ENCODE measurements around the gene ANKRD18B. TPM values are rescaled to one million over a fixed set of nuclear protein-coding genes. Genes with fewer than 3 reads are reported as not detected.
A peak's percentile ranks its signal among the peaks of the same experiment; 100 is the strongest.
"Not testable (repeated sequence)": the region's sequence is repeated elsewhere in the genome, so short reads cannot be mapped to it uniquely, and the experiment has no call there.

The ANKRD18B gene
- total RNA-seq, 1 experiment from 2014 or later: 23.4 TPM

DNA sequence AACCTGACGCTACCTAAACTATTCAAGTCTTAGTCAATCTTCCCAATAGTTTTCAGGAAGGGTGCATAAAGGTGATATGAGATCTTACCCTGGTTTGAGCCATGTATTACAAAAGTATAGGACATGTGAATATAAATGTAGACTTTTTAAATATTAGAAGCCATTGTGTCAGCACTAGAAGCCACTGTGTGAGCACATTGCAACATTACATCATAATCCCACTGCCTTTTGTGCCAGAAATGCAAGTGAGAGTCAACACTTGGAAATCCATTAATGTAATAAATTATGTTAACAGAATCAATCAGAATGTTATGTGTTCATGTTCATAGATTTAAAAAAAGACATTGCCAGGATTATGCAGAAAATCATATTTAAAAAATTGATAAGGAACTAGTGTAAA lies 7.7 kb upstream of the ANKRD18B start:
- not testable (repeated sequence) for H3K9me3 ChIP-seq (replicated peaks); H3K36me3 ChIP-seq; H3K27ac ChIP-seq; H3K4me3 ChIP-seq; H3K4me1 ChIP-seq; H3K27me3 ChIP-seq; DNase-seq

DNA sequence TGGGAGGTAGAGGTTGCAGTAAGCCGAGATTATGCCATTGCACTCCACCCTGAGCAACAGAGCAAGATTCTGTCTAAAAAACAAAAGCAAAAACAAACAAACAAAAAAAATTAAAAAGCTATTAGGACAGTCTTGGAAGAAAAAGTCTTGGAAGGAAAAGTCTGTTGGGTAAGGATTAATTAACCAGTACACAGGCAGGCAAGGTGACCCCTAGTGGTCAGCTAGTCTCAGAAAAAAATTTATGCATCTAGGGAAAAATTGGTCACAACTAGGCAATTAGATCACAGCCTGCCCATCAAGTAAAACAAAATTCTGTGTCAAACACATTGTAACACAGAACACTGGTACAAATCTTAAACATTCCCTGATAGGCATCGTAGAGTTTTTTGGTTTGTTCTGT lies 6.7 kb upstream of the ANKRD18B start:
- no peak overlapping the region for H3K4me3 ChIP-seq
- no peaks in the 10 kb centered on the region for H3K36me3 ChIP-seq
- H3K4me1 ChIP-seq: peaks cover 10% of the 10 kb centered on the region
- H3K9me3 ChIP-seq (replicated peaks): no peaks in the 10 kb centered on the region
- no peak overlapping the region for H3K27ac ChIP-seq
- no peaks in the 10 kb centered on the region for H3K27me3 ChIP-seq
- peak; percentile 10 to 55 for DNase-seq

DNA sequence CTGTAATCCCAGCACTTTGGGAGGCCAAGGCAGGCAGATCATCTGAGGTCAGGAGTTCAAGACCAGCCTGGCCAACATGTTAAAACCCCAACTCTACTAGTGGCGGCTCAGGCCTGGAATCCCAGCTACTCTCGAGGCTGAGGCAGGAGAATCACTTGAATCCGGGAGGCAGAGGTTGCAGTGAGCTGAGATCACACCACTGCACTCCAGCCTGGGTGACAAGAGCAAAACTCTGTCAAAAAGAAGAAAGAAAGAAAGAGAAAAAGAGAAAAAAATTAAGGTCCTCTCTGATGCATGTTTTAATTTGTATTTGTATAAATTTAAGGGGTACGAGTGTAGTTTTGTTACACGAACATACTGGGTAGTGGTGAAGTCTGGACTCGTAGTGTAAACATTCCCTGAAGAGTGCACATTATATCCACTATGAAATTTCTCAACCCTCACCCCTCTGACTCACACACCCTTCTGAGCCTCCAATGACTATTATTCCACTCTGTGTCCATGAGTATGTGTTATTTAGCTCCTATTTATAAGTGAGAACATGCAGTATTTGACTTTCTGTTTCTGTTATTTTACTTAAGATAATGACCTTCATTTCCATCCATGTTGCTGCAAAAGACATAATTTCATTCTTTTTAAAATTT lies 6.0 kb upstream of the ANKRD18B start:
- not testable (repeated sequence) for H3K27me3 ChIP-seq; DNase-seq; H3K27ac ChIP-seq; H3K36me3 ChIP-seq; H3K9me3 ChIP-seq (replicated peaks); H3K4me3 ChIP-seq
- H3K4me1 ChIP-seq: peaks cover 11% of the 10 kb centered on the region

DNA sequence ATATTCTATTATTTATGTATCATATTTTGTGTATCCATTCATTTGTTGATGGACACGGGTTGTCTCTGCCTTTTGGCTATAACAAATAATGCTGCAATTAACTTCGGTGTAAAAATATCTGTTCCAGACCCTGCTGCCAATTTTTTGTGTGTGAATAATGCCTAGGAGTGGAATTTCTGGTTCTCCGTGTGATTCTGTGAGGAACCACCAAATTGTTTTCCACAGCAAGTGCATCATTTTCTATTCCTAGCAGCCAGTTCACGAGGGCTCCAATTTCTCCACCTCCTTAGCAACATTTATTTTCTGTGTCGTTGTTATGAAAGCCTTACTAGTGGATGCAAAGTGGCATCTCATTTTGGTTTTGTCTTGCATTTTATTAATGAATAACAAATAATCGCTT lies 2.2 kb upstream of the ANKRD18B start:
- not testable (repeated sequence) for DNase-seq; H3K27ac ChIP-seq; H3K27me3 ChIP-seq; H3K4me1 ChIP-seq; H3K36me3 ChIP-seq; H3K4me3 ChIP-seq; H3K9me3 ChIP-seq (replicated peaks)

DNA sequence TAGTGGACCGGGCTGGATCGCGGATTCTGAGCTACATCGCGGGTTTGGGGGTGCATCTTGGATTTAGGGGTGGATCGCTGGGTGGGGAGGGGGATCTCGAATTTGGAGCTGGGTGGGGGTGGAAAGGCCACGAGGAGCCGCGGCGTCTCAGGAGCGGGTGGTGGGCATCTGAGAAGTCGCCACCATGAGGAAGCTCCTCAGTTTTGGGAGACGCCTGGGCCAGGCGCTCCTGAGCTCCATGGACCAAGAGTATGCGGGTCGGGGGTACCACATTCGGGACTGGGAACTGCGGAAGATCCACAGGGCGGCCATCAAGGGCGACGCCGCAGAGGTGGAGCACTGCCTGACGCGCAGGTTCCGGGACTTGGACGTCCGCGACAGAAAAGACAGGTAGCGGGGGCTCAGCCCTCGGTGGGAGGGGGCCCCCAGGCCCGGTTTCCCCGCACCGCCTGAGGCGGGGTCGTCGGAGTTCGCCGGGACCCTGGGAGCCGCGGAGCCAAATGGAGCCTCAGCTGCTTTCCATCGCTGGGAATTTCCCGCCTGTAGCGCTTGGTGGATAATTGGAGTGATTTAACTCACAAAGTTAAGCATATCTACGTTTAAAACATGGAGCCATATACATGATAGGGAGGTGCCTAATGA lies 376 bp downstream of the ANKRD18B start:
- DNase-seq: peak; percentile 33 to 54

DNA sequence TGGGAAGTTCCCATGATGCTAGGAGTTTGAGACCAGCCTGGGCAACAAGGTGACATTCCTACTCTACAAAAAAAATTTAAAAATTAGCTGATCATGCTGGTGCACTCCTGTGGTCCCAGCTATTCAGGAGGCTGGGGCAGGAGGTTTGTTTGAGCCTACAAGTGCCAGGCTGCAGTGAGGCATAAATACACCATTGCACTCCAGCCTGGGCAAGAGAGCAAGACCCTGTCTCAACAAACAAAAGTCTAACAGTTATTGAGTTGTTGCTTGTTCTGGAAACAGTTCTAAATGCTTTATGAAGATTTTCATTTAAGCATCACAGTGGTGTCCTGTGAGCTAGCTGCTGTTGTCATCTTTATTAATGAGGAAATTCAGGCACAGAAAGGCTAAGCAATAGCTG lies 4.0 kb downstream of the ANKRD18B start:
- H3K4me3 ChIP-seq; H3K36me3 ChIP-seq; H3K27me3 ChIP-seq; DNase-seq; H3K27ac ChIP-seq; H3K9me3 ChIP-seq (replicated peaks); H3K4me1 ChIP-seq: not testable (repeated sequence)

More for the DNA sequence above, 376 bp downstream of the ANKRD18B start:
- Histone ChIP-seq H3K9me3 (replicated peaks) (no peaks in the 10 kb centered on the region), H3K36me3 (no peaks in the 10 kb centered on the region), H3K27ac (peak overlapping the region; percentile 97), H3K4me1 (peaks cover 5% of the 10 kb centered on the region), H3K4me3 (peak overlapping the region; percentile 89), H3K27me3 (no peaks in the 10 kb centered on the region)

DNA sequence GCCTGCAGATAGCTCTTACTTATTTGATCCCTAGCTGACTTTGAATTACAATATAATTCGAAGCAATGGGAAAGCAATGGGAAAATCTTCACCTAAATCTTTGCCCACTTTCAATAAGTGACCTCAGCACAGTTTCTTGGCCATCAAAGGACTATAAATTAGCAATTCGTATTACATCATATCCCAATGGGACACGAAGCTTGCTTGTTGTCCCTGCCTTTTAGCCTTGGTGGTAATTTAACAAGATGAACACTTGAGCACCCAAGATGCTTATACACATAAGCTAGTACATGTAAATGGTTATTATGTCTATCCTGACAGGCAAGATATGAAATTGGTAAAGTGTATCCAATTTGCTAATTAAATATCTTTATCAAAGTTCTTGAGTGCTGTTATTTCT lies 9.9 kb downstream of the ANKRD18B start:
- not testable (repeated sequence) for H3K4me1 ChIP-seq; H3K4me3 ChIP-seq; H3K36me3 ChIP-seq; H3K27ac ChIP-seq; DNase-seq; H3K9me3 ChIP-seq (replicated peaks); H3K27me3 ChIP-seq

DNA sequence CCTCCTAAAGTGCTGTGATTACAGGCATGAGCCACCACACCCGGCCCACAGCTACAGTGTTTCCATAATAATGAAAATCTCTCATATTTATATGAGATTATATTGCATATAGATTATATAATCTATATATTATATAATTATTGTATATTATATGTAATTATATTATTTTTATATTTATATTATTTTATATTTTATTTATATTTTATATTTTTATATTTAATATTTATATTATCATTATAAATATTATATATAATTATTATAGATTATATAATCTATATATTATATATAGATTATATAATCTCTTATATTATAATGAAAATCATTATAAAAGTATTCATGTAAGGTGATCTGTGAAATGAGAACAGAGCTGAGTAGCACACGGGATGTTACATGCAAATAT lies 11.5 kb downstream of the ANKRD18B start:
- no peak overlapping the region for H3K27ac ChIP-seq
- H3K4me3 ChIP-seq: no peak overlapping the region
- DNase-seq: no peak
- H3K36me3 ChIP-seq: peaks cover 2% of the 10 kb centered on the region; the same call in 1 of the 2 replicates
- no peaks in the 10 kb centered on the region for H3K9me3 ChIP-seq (replicated peaks)
- no peaks in the 10 kb centered on the region for H3K4me1 ChIP-seq
- no peaks in the 10 kb centered on the region for H3K27me3 ChIP-seq

DNA sequence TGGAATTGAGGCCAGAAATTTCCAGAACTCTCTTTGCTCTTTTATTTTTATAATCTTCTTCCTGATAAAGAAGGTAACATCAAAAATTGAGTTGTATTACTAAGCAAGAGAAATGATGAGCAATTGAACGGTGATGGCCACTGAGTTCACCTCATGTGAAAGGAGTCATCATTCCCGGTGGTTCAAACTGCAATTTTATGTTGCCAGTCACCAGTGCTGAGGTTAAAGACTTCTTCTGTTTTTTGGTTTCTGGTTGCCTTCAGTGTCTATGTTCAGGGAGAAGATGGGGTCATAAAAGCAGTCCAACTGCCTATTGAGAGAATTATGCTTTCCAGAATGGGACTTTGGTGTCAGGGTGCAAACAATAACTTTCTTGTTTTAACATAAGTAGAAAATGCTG lies 19.4 kb downstream of the ANKRD18B start:
- H3K4me3 ChIP-seq; H3K27ac ChIP-seq; H3K27me3 ChIP-seq; H3K4me1 ChIP-seq; DNase-seq; H3K9me3 ChIP-seq (replicated peaks); H3K36me3 ChIP-seq: not testable (repeated sequence)

DNA sequence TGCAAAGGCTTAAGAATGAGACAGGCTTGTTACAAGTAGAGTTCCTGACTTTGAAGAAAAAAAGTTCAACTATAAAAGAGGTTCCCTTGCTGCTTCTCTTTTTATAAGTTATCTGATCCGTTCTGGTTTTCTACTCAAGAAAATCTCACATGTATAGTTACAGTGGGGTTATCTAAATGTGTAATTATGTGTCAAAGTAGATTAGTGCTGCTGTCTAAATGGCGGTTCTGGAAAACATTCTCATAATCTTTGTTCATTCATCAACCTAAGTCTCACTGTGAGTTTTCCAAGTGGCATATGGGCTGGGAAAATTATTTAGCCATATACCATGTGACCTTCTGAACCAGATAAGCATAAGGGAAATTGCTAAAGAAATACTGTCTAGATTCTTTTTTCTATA lies 21.7 kb downstream of the ANKRD18B start:
- not testable (repeated sequence) for H3K27me3 ChIP-seq; DNase-seq; H3K36me3 ChIP-seq; H3K9me3 ChIP-seq (replicated peaks); H3K4me1 ChIP-seq; H3K4me3 ChIP-seq; H3K27ac ChIP-seq

DNA sequence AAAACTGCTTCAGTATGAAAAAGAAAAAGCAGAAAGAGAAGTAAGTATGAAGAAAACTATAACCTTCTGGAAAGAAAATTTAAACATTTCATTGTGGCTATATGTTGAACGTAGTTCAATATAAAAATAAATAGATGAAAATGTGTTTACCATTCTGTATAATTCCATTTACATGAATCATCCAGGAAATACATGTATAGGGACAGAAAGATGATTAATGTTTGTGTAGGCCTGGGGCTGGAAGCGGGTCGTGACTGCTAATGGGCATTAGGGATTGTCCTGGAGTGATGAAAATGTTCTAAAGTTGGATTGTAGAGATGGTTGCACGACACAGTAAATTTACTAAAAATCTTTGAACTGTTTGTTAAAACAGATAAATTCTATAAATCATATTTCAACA lies 24.8 kb downstream of the ANKRD18B start:
- not testable (repeated sequence) for H3K36me3 ChIP-seq; H3K4me1 ChIP-seq; DNase-seq; H3K27ac ChIP-seq; H3K9me3 ChIP-seq (replicated peaks); H3K4me3 ChIP-seq; H3K27me3 ChIP-seq

DNA sequence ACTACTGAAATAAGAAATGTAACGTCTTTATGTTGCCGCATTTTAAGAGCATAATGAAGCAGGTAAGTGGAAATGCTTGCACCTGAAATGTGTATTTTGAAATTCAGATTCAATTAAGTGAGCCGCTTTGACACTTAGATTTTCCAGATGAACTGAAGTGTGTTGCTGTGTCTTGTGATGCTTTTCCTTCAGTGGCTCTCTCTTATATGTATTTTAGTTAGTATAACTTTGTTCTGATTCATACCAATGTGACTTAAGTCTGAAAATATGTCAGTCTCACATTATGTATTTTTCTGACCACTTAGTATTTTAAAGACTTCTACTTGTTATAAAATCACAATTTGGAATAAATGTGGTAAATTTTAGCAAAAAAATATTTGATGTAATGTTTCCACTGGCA lies 25.4 kb downstream of the ANKRD18B start:
- not testable (repeated sequence) for H3K9me3 ChIP-seq (replicated peaks); H3K4me3 ChIP-seq; DNase-seq; H3K36me3 ChIP-seq; H3K27me3 ChIP-seq; H3K4me1 ChIP-seq; H3K27ac ChIP-seq

DNA sequence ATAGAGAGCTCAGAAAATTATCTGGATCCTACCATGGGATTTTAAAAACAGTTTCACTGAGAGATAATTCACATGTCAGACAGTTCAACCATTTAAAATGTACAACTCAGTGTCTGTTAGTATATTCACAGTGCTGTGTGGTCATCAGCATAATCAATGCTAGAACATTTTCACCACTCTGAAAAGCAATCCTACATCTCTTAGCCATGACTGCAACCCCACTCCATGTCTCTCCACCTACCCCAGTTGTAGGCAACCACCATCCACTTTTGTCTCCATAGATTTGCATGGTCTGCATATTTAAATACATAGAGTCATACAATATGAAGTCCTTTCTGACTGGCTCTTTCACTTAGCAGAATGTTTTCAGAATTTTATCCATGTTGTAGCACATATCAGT lies 27.1 kb downstream of the ANKRD18B start:
- H3K36me3 ChIP-seq; H3K27ac ChIP-seq; H3K4me1 ChIP-seq; H3K27me3 ChIP-seq; DNase-seq; H3K9me3 ChIP-seq (replicated peaks); H3K4me3 ChIP-seq: not testable (repeated sequence)

DNA sequence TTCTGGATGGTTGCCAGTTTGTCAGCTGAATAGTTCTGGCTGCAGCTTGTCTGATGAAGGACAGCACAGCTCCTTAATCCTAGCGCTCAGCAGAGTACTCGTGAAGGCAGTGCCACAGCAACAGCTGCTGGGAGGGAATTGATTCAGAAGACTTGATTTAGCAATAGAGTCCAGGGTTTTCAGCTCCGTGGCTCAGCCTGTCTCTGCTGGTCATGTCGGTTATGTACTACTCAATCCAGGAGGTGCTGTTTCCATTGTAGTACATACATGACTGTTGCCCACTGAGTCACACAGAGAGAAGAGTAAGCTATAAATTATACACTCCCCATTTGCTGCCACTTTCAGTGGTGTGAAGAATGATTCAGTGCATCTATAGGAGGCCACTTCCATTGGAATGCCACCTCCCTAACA lies 28.3 kb downstream of the ANKRD18B start:
- not testable (repeated sequence) for H3K27me3 ChIP-seq; H3K4me3 ChIP-seq; H3K9me3 ChIP-seq (replicated peaks); H3K36me3 ChIP-seq; H3K27ac ChIP-seq; H3K4me1 ChIP-seq
- DNase-seq: peak; percentile 79 to 81

DNA sequence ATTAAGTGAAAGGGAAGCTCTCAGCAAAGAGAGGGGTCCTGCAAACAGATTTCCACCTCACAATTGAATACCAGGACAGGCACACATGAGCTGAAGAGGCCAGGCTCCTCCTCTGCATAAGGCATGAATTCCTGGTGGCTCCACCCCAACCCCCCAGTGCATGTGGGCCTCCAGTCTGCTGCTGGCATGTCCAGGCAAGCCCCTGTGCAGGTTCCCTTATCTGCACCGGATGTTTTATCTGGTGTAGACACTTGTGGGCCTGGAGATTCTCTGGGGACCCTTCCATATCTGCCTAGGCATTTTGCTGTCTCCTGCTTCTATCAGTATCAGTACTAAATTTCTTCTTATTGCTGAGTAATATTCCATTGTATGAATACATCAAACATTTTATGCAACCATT lies 36.2 kb downstream of the ANKRD18B start:
- H3K4me3 ChIP-seq; H3K27me3 ChIP-seq; H3K27ac ChIP-seq; H3K9me3 ChIP-seq (replicated peaks); H3K4me1 ChIP-seq; H3K36me3 ChIP-seq: not testable (repeated sequence)
- peak; percentile 2 to 22 for DNase-seq

DNA sequence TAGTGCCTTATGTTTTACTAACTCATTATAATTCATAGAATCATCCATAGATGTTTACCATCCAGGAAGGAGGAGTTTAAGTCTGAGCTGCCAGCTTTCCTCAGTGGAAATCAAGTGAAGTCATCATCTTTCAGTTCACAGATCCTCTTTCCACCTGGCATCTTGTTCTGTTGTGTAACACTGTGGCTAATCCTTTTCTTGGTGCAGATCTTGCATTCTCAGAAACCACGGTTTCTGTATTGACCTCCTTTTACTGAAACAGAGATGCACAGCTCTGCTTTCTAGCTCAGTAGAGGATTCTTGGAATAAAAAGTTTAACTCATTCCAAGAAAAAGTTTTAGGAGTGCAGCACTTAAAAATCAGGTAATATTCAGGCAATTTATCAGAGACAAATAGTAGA lies 38.1 kb downstream of the ANKRD18B start:
- H3K27ac ChIP-seq; DNase-seq; H3K36me3 ChIP-seq; H3K9me3 ChIP-seq (replicated peaks); H3K4me3 ChIP-seq; H3K4me1 ChIP-seq; H3K27me3 ChIP-seq: not testable (repeated sequence)

Measured in SJCRH30 (cell line).